ENCODE data around the gene GCG.

- TF ChIP-seq EZH2 (IDR thresholded peaks at IDR 0.05; ENCODE audit: borderline replicate concordance, low read depth, low read length, severe bottlenecking) (no peak), POLR2A (IDR thresholded peaks at IDR 0.05; ENCODE audit: low read depth, low read length) (no peak), GATA2 (IDR thresholded peaks at IDR 0.05; ENCODE audit: insufficient read depth, insufficient read length, low read depth, low read length) (no peak)
These were observed 38.8 kb downstream of the GCG start for GRCh38 chr2:162113088-162113775.

Measured in endothelial cell of umbilical vein (primary cell).